AG04450 (cell line): ENCODE results near the gene ACTL6B. TPM values are rescaled to one million over a fixed set of nuclear protein-coding genes. Genes with fewer than 3 reads are reported as not detected.
A peak's percentile ranks its signal among the peaks of the same experiment; 100 is the strongest.

ENCODE experiments used
- CTCF ChIA-PET: fragments of 300-600, 350-600 bp; formaldehyde crosslinking; extraction: SDS; loops from one replicate; lab custom pipeline; 2022; ENCODE audit warnings: antibody characterized with exemption, inconsistent platforms; lab: Charles Lee
- POLR2A ChIA-PET: fragments of 350-600 bp; formaldehyde crosslinking; extraction: SDS; loops from one replicate; lab custom pipeline; 2021; ENCODE audit warnings: antibody characterized with exemption, inconsistent platforms; lab: Yijun Ruan, JAX
- DNase-seq: peaks from one replicate; pipeline ENCODE4 v3.0.0-alpha.2; 2011; ENCODE audit warnings: low read depth, low spot score
- H3K27ac ChIP-seq: one replicate; pipeline ENCODE4 v1.5.1; 2012; ENCODE audit warnings: low read depth, low read length, control low read depth
- H3K27me3 ChIP-seq: one replicate; pipeline ENCODE4 v1.6.0; 2012; ENCODE audit warnings: low read length; ENCODE audit not compliant: control insufficient read depth, insufficient read depth
- H3K4me3 ChIP-seq: 2 replicates; pipeline ENCODE4 v1.5.1; 2011; ENCODE audit warnings: mild to moderate bottlenecking, low read depth, low read length, control low read depth
- H3K9me3 ChIP-seq: 2 replicates; pipeline ENCODE4 v1.5.1; 2012; ENCODE audit warnings: low read length; ENCODE audit not compliant: control insufficient read depth, insufficient read depth
- polyA plus RNA-seq: library from polyadenylated mRNA; depleted of rRNA; stranded (reverse); fragments of >200 nt; gene quantifications from 2 replicates; pipeline ENCODE4 v1.2.3, GENCODE V29; 2011
- TF ChIP-seq, protein P1 (sequence below): IDR thresholded peaks from 2 replicates; pipeline ENCODE4 v1.5.1; 2011; ENCODE audit warnings: low read depth, low read length, control low read depth, inconsistent platforms

Gene ACTL6B
- polyA plus RNA-seq, 1 experiment, result not detected

DNA sequence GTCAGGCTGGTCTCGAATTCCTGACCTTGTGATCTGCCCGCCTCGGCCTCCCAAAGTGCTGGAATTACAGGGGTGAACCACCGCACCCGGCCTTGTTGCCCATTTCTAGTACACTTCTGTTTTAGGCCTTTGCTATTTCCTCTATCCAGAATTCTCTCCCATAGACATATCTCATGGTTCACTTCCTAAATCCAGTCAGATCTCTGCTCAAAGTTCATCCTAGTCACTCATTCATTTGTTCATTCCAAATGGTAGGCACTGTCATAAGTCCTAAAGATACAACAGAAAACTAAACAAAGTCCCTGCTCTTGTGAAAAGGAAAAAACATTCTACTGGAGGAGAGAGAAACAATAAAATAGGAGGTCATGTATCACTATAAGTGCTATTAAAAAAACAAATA is 46.3 kb downstream of the ACTL6B start:
- no peaks in the 10 kb centered on the region for H3K27me3 ChIP-seq
- H3K27ac ChIP-seq, result no peak overlapping the region
- ChIA-PET CTCF (no interaction called here), POLR2A (interaction anchor here (0.7 kb wide), 1 partner anchor 91 kb away, joined by 4 read pairs; no protein-coding TSS in a partner anchor)
- DNase-seq, result no peak
- peaks cover 3% of the 10 kb centered on the region; the same call in 1 of the 2 replicates for H3K9me3 ChIP-seq
- TF ChIP-seq, protein P1, sequence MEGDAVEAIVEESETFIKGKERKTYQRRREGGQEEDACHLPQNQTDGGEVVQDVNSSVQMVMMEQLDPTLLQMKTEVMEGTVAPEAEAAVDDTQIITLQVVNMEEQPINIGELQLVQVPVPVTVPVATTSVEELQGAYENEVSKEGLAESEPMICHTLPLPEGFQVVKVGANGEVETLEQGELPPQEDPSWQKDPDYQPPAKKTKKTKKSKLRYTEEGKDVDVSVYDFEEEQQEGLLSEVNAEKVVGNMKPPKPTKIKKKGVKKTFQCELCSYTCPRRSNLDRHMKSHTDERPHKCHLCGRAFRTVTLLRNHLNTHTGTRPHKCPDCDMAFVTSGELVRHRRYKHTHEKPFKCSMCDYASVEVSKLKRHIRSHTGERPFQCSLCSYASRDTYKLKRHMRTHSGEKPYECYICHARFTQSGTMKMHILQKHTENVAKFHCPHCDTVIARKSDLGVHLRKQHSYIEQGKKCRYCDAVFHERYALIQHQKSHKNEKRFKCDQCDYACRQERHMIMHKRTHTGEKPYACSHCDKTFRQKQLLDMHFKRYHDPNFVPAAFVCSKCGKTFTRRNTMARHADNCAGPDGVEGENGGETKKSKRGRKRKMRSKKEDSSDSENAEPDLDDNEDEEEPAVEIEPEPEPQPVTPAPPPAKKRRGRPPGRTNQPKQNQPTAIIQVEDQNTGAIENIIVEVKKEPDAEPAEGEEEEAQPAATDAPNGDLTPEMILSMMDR, result no peak
- no peak overlapping the region for H3K4me3 ChIP-seq

DNA sequence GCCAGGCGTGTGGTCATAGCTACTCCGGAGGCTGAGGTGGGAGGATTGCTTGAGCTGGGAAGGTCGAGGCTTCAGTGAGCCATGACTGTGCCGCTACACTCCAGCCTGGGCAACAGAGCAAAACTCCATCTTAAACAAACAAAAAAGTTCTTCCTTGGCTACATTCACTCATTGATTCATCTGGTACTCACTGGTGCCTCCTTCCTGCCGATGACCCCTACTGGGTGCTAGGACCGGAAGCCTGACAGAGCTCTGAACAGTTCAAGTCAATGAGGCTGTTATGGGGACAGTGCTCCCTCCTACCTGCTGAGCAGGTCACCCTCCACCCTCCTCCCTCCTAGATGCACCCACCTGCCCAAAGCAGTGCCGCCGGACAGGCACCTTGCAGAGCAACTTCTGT is 49.1 kb downstream of the ACTL6B start:
- DNase-seq, result no peak
- Histone ChIP-seq H3K9me3 (no peaks in the 10 kb centered on the region; the same call in 1 of the 2 replicates), H3K27me3 (no peaks in the 10 kb centered on the region), H3K27ac (no peak overlapping the region), H3K4me3 (no peak overlapping the region)
- POLR2A ChIA-PET, result interaction anchor here (0.6 to 3.9 kb wide), 2 partner anchors 21 to 23 kb away, joined by 4 to 18 read pairs; partner anchors contain the start of genes FBXO24 and LRCH4
- TF ChIP-seq, protein P1, result no peak
- CTCF ChIA-PET, result interaction anchor here (0.6 to 0.7 kb wide), 2 partner anchors 17 to 47 kb away, joined by 3 to 4 read pairs; no protein-coding TSS in a partner anchor

DNA sequence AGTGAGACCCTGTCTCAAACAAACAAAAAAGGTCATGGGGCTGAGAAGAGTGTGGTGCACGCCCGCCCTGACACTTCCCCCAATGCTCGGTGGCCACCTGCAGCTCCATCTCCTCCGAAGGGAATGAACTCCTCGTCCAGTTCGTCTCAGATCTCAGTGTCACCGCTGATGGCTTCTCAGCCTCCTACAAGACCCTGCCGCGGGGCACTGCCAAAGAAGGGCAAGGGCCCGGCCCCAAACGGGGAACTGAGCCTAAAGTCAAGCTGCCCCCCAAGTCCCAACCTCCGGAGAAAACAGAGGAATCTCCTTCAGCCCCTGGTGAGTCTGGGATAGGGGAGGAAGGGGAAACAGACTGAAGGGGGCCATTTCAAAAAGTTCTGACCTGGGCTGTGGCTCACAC is 49.9 kb downstream of the ACTL6B start:
- TF ChIP-seq, protein P1, result no peak
- Histone ChIP-seq H3K27me3 (no peaks in the 10 kb centered on the region), H3K27ac (no peak overlapping the region), H3K4me3 (no peak overlapping the region), H3K9me3 (no peaks in the 10 kb centered on the region; the same call in 1 of the 2 replicates)
- ChIA-PET POLR2A (interaction anchor here (3.9 kb wide), 1 partner anchor 20 kb away, joined by 18 read pairs; the partner anchor contains the start of genes FBXO24 and LRCH4), CTCF (interaction anchor here (0.9 kb wide), 1 partner anchor 42 kb away, joined by 3 read pairs; no protein-coding TSS in a partner anchor)
- no peak for DNase-seq

DNA sequence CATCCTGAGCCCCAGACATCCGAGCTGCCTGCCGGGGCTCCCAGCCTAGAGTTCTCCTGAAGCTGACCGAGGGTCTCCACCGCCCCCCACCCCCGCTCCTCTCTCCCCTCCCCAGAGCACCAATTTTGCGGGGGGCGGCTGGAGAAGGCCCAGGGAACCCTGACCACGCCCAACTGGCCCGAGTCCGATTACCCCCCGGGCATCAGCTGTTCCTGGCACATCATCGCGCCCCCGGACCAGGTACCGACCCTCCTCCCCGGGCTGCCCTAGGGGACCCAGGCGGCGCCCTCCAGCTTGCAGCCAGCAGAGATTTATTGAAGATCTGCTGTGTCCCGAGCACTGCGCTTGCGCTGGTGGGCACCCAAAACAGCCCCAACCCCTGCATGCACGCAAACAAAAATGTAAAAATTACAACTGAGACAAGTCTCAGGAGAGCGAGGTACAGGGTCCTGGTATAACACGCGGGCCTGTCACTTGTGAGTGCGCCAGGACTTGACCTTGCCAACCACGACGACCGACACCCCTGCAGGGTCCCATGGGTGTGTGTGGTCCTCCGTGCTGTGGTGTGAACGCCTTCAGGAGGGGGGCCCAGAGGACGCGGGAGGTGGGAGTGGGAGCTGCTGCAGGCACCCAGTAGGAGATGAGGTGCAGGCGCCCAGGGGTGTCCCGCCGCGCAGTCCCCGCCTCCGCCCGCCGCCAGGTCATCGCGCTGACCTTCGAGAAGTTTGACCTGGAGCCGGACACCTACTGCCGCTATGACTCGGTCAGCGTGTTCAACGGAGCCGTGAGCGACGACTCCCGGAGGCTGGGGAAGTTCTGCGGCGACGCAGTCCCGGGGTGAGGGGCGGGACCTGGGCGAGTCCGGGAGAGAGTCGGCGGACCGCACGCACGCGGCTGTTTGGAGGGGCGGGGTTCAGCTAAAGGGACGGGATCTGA is 51.0 kb downstream of the ACTL6B start:
- H3K4me3 ChIP-seq, result peak overlapping the region; percentile 94
- CTCF ChIA-PET, result interaction anchor here (0.9 to 1.3 kb wide), 2 partner anchors 17 to 41 kb away, joined by 3 to 4 read pairs; no protein-coding TSS in a partner anchor

More for the DNA sequence above, 51.0 kb downstream of the ACTL6B start:
- POLR2A ChIA-PET, result interaction anchor here (1.5 to 3.9 kb wide), 2 partner anchors 19 to 68 kb away, joined by 4 to 18 read pairs; partner anchors contain the start of genes FBXO24 and LRCH4
- TF ChIP-seq, protein P1, result no peak
- Histone ChIP-seq H3K9me3 (no peaks in the 10 kb centered on the region; the same call in 1 of the 2 replicates), H3K27ac (no peak overlapping the region), H3K27me3 (no peaks in the 10 kb centered on the region)
- DNase-seq, result no peak
